ENCODE results near the gene KAT2A.

Gene KAT2A

DNA sequence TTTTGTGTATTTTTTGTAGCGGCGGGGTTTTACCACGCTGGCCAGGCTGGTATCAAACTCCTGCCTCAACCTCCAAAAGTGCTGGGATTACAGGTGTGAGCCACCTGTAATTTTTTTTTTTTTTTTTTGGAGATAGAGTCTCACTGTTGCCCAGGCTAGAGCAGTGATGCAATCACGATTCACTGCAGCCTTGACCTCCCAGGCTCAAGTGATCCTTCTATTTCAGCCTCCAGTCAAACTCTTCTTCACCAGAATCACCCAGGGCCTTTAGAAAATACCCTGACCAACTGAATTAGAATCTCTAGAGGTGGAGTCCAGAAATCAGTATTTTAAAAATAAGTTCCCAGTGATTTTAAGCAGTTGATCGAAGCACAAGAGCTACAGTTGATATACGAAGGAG, 14.0 kb upstream of the KAT2A start:
- DNase-seq: no peak

DNA sequence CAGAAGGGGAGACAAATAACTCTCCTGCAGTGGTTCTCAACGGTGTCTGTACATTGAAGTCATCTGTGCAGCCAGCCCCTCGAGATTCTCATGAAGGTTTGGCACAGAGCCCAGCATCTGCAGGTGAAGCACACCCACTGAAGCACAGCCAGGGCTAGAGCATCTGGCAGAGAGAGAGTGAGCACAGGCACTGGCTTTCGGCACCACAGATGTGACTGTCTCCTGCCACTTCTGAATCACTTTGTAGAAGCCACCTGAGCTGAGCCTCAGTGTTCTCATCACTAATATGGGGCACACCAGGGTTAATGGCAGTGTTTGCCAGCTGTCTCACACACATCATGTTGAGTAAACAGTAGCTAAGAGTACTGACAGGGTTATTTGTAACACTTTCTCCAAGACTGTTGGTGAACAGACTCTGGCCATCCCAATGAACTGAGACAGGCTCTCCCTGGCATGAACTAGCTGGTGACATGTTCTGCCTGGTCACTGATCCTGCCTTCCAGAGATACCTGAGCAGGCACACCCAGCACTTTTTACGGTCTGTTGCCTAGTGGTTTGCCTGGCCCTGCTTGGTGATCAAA, 12.4 kb upstream of the KAT2A start:
- no peak for DNase-seq

DNA sequence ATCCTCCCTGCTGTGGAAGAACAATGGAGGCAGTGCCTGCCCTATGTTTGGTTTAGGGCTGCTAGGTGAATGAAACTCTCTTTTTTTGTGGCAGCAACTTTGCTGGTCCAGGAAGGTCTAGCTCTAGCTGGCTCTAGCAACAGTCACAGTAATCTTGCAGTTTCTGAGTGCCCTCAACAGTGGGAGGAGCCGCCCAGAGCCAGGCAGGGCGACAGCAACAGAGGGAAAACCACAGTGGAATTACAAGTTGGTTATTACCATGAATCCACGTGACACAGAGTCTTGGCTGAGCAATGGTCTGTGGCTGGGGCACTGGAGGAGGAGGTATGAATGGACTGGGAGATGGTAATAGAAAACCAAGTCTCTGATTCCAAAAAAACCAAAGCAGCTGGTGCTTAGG, 11.8 kb upstream of the KAT2A start:
- DNase-seq: no peak

DNA sequence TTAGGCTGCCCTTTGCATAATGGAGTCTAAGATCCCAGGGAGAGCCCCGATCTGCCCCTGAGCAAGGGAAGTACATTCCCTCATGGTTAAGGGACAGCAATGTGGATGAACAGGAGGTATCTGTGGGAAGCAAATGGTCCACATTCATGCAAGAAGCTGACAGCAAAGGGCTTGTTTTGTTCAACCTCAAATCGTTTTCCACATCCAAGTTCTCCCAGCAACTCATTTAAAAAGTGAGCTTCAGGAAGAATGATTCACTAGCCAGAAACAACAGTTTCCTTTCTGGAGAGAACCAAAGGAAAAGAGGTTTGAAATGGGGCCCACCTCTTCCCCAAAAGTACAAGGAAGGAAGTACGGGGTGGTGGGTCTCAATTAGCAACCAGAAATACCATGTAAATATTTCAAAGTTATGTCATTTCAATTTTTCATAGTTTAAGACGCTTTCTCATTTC, 10.8 kb upstream of the KAT2A start:
- no peak for DNase-seq

DNA sequence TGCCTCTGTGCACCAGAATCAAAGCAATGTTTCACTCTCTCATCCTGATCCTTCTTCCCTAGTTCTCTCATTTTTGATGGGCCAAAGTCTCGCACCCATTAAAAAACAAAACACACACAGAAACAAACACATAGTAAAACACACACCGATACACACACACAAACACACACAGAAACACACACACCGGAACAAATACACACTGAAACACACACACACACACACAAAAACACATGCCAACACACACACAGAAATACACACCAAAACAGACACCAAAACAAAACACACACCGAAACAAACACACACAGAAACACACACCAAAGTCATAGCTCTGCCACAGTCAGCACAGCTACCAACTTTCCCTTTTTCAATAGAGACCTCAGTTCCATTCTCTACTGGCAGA, 10.1 kb upstream of the KAT2A start:
- no peak for DNase-seq

DNA sequence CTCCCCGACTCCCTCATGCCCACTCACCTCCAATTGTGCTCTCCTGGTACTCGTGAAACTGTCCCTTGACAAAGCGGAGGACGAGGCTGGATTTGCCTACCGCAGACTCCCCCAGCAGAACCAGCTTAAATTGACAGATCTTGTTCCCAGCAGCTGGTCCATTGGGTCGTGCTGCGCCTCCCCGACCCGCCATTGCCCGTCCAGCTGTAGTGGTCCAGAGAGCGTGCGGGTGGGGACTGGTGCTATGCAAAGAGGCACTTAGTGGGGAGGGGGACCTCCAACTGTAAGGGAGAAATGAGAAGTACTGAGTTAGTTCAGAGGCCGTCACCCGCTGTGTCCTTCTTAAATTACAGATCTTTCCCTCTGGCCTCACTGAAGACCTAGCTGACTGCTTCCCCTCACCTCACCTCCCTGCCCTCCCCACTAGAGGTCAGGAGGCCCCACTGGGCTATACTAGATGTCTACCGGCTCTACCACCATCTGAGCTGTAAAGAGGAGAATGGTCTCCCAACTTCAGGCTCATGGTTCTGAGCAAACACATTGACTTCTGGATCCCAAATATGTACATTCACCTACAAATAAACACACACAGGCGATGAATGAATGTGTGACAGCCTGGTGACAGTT, 9.3 kb upstream of the KAT2A start:
- no peak for DNase-seq

DNA sequence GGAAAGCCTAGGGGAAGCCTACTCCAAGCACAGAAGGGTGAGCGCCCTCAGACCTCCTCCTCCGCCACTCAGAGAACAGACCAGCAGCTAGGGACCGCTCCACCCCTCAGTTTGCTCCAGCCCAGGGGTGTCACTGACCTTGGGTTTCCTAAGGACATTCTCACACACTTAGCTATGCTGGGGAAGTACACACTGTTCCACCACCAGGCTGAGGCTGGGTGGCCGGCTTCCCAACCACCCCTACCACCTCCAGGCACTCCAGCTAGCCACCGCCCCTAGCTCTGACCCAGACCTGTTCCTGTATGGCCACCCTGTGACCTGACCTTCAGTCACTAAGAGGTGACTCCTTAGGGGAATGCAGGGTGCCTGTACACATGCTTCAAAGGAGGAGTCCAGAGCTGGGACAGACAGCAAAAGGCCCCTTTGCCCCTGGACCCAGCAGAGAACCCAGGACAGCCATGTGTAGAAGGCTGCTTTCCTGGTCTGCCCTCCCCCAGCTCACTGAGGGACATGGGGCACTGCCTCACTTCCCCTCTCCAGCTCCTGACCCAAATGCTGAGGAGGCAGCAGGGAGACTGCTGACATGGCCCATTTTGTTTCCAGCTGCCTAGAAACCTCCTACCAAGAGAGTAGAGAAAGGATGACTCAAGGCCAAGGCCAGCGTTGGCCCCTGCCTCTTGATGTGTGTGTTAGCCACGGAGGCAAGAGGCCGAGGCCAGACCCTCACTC, 8.1 kb upstream of the KAT2A start:
- no peak for DNase-seq

DNA sequence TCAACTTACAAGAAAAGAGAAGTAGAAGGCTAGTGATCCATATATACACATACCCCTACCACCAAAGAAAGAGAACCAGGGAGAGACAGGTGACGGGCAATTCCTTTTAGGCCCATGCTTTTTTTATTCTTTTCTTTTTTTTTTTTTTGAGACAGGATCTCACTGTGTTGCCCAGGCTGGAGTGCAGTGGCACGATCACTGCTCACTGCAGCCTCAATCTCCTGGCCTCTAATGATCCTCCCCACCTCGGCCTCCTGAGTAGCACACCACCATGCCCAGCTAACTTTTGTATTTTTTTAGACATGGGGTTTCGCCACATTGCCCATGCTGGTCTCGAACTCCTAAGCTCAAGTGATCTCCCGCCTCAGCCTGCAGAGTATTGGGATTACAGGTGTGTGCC, 6.2 kb upstream of the KAT2A start:
- no peak for DNase-seq

DNA sequence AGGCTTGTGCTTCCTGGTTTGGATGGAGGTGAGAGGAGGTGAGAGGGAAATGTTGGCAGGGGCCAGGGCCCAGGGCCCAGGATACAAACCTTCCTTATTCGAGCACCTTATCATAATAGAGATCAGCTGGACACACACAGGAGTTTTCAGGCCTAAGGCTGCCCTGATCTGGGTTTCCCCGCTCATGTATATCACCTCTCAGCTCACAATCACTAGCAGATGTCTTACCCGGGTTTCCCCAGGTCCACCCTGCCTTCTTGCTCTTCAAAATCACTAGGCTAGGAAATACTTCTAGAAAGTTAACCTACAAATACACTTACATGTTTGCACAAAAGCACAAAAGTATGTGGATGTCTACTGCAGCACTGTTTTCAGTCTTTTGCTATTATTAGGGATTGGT, 5.7 kb upstream of the KAT2A start:
- no peak for DNase-seq

DNA sequence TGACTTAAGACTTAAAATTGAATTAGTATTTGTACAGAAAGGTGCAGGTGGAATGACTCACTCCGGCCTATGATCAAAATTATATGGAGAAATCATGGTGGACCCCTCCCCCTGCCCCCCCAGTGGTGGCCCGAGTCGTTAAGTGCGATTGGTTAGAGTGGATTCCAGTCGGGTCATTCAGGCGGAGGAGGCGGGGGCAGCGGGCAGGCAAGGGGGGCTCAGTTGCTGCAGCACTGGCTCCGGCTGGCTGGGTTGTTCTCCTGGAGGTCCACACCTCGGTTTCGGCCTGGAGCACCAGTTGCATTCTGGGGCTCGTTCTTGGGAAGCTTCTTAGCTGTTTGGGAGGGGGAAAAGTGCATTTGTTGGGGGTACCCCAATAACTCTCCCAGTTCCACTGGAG, 4.4 kb upstream of the KAT2A start:
- DNase-seq: no peak

DNA sequence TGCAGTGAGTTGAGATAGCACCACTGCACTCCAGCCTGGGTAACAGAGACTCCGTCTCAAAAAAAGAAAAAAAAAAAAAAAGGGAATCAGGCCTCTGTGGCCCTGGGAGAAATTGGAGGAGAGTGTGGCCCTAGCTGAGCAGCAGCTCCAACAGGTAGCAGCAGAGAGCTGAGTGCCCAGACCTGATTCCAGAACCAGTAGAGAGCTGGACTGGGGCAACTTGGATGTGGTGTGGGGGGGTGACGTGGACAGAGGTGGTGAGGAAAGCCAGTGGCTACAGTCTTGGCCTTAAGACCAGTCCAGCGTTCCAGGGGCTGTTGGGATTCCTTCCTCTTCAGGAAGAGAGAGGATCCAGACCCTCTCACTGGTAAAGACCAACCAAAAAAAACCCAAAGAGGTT, 3.1 kb upstream of the KAT2A start:
- no peak for DNase-seq

DNA sequence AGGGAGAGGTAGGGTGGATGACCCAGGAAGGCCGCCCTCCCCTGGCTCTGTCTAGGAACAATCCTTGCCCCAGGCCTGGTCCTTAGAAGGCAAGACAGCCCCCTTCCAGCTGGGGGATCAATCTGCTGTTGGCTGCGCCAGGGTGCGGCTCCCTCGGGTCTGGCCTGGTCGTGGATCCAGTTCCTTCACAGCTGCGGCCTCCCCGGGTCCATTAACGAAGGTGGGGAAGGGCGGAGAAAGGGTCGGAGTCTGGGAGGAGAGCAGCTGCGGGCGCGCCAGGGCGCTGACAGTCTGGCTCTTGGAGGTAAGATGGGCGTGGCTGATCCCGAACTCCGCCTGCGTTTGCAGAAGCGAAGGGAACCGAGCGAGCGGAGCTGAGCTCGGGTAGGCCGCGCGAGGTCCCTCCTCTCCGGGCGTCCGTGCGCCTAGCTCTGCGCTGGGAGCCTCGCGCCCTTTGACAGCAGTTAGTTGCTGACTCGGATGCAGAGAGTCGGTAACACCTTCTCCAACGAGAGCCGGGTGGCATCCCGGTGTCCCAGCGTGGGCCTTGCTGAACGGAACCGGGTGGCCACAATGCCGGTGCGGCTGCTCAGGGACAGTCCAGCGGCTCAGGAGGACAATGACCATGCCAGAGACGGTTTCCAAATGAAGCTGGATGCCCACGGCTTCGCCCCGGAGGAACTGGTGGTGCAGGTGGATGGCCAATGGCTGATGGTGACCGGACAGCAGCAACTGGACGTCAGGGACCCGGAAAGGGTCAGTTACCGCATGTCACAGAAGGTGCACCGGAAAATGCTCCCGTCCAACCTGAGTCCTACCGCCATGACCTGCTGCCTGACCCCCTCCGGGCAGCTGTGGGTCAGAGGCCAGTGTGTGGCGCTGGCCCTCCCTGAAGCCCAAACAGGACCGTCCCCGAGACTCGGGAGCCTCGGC, 1.5 kb upstream of the KAT2A start, which contains the start of gene HSPB9:
HSPB9 (plus strand) TSS at position 434 of the 933 bp plus-strand sequence; CDS start at position 481, 47 bp downstream.
- DNase-seq: no peak

DNA sequence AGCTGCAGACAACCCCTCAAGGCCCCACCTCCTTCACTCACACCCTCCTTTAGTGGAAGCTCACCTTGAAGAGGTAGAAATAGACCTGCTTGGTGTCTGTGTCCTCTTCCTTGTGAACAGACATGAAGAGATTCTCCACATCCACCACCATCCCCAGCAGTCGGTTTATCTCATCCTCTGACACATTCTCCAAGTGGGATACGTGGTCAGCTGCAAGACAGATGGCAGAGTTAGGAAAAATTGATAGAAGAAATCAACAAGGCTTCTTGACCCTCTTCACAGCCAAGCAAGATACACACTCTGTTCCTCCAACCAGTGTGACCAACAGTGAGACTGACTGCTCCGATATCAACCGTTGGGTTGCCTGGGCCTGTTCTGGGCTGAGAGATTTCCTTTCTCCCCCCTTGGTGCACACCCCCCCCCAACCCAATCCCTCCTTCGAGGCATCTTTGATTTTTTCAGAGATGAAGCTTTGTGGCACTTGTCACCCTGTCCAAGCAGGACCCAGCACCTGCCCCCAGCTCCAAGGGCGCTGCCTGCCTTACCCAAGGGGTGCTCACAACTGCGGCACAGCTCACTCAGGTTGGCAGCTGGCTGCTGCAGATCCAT, 902 bp downstream of the KAT2A start:
- DNase-seq: no peak

DNA sequence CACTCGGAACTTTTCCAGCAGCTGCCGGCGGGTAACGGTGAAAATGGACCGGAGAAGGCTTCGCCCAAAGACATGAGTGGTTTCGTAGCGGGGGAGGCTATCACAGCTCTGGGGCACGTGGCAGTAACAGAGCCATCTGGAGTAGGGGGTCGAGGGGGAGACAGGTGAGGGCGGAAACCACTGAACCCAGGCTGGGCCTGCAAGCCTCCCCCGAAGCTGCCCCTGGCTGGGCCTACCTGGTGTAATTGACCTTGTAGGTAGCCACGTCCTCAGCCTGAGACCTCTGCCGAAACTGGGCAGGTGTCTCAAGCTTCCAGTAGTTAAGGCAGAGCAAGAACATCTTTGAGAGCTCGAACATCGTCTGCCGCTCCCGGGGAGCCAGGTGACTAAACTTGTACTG, 1.9 kb downstream of the KAT2A start:
- DNase-seq: no peak

DNA sequence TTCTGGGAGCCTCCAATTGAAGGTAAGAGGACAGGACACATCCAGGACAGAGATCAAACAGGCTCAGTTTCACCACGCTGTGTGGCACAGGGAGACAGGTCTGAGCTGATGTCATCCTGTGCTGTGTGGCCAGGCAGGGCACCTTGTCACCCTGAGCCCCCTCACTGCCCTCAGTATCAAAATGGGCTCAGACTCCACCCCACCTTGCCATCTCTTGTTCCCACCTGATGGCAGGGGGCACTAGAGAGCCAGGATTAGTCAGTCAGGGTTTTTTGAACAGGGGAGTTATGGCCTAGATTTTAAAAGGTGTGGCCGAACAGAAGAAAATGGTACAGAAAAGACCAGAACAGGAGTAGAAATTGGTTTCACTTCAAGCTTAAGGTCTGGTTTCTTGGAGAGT, 2.6 kb downstream of the KAT2A start:
- DNase-seq: no peak

DNA sequence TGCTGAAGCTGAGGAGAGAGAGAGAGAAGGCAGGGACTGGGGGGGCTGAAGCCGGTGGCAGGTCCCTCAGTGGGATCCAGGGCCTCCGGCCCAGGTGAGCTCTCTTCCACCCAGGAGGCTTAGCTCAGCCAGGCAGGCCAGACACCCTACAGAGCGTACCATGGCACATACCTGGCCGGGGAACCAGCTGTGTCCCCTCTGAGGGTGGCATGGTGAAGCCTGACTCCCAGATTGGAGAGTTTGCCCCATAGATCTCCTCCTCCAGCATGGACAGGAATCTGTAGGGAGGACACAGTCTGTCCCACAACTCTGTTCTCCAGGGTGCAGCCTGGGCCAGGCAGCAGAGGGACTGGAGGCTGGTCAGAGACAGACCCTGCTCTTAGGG, 3.0 kb downstream of the KAT2A start:
- no peak for DNase-seq

DNA sequence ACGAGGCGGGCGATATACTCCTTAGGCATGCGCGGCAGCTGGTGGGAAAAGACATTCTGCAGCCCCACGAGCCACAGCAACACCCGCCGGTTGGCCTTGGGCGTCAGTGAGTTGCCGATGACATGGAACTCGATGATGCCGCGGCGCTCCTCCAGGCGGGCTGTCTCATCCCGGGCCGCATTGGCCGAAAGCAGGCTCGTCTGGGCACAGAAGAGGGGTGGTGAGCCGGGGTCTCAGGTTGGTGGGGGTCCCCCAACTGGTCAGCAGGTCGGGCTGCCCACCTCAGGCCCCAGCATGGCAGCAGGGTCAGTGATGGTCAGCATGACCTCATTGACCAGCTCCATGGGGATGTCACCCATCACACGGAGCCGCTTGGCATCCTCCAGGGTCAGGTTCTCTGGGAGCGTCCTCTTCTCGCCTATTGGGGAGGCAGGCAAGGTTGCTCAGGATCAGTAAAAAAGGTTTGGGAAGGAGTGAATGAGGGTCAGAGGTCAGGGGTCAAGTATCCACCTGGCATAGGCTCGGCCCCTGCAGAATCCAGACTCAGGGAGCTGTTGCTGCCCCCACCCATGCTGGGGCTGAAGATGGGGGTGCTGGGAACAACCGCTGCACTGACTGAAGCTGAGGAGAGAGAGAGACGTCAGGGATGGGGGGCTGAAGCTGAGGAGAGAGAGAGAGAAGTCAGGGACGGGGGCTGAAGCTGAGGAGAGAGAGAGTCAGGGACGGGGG, 3.6 kb downstream of the KAT2A start:
- DNase-seq: no peak

DNA sequence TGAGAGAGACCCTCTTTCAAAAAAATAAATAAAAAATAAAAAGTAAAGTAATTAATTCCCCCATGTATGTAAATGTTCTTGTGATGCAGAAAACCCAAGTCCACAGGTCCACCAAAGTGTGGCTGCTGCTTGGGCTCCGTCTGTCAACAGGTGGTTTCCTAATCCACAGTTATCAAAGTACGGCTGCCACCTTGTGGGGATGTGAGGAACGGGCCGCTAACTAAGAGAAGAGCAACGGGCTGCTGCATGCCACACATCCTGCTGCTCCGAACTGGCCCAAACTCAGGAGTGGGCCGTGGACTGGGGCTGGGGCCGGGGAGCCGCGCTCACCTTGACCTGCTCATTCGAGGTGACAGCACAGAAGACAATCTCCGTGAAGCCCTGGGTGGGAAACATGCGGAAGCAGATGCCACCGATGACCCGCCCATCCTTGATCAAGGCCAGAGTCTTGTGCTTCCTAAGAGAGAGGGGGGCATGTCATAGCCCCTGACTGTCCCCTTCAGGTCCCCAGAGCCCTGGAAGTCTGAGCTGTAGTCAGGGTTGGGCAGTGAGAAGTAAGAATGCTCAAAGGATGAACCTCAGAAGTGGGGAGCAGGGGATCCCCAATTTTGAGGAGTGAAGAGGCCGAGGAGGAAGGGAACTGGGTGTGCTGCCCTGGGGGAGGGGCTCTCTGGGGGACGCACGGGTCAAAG, 4.3 kb downstream of the KAT2A start:
- DNase-seq: peak; percentile 79

DNA sequence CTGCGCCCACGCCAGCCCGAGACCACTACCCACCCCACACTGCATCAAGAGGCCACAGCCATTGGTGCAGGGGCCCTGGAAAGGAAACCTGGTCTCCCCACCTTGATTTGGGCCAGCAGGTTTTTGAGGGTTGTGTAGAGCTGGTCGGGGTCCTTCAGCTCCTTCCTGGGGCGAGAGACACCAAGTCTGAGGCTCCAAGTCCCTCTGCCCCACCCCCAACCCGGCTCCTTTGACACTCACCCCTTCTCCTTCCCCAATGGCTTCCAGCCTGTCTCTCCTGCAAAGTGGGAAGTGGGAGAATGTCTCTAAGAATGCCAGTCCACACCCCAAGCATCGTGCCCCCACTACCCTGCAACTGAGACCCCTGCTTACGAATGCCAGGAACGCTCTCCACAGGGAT, 7.0 kb downstream of the KAT2A start:
- no peak for DNase-seq

DNA sequence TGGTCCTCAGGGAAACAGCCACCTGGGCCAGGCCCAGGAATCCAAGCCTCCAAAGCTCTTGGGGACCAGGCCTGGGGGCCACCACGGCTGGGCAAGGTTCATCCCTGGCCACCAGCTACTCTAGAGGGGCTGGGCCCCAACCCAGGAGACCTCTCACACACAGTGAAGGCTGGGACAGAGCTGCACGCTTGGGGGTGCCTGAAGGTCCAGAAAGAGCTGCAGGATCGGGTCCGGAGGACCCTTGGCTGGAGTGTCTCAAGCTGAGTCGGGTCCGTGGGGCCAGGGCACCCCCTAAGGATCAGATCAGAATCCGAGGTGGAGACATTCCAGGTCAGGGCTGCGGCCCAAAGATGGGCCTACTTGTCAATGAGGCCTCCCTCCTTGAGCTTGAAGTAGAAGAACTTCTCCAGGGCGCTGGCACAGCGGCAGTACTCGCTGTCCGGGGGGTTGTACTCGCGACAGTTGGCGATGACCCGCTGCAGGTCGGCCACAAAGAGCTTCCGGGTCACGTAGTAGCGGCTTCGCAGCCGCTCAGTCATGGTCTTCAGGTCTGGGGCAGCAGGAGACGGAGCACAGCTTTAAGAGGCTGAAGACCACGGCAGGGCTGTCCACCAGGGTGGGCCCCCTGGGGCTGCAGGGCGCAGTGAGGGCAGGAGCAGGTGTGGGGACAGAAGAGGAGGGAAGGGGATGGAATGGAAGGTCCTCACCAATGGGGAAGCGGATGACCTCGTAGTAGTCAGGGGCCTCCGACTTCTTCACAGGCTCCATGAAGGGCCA, 7.7 kb downstream of the KAT2A start:
- DNase-seq: no peak
